Activated CD4-positive, alpha-beta memory T cell treated with anti-CD3 and anti-CD28 coated beads for 36 hours (primary cell): ENCODE measurements around the gene BTRC. TPM values are rescaled to one million over a fixed set of nuclear protein-coding genes. Genes with fewer than 3 reads are reported as not detected.
A peak's percentile ranks its signal among the peaks of the same experiment; 100 is the strongest.
"Not testable (repeated sequence)": the region's sequence is repeated elsewhere in the genome, so short reads cannot be mapped to it uniquely, and the experiment has no call there.

Source experiments
- CTCF ChIA-PET: fragments of 350-600 bp; sonication (Branson Sonifier 250); formaldehyde crosslinking; loops from one replicate; lab custom pipeline; 2021; ENCODE audit warnings: antibody characterized with exemption, inconsistent platforms; lab: Charles Lee
- POLR2A ChIA-PET: fragments of 350-600 bp; sonication (Branson Sonifier 250); formaldehyde crosslinking; loops from one replicate; lab custom pipeline; 2021; ENCODE audit warnings: antibody characterized with exemption; lab: Charles Lee
- DNase-seq: peaks from one replicate; pipeline ENCODE4 v3.0.0-alpha.2; 2020
- H3K27ac Mint-ChIP-seq: one replicate; pipeline ENCODE4 v1.8.0; 2021; ENCODE audit warnings: mixed read lengths
- H3K27me3 Mint-ChIP-seq: one replicate; pipeline ENCODE4 v1.8.0; 2021; ENCODE audit warnings: mixed read lengths
- H3K36me3 Mint-ChIP-seq: one replicate; pipeline ENCODE4 v1.8.0; 2021; ENCODE audit warnings: mixed read lengths
- H3K4me1 Mint-ChIP-seq: one replicate; pipeline ENCODE4 v1.8.0; 2021; ENCODE audit warnings: low read depth, mixed read lengths
- H3K4me3 Mint-ChIP-seq: one replicate; pipeline ENCODE4 v1.8.0; 2021; ENCODE audit warnings: mild to moderate bottlenecking, mixed read lengths
- H3K9me3 Mint-ChIP-seq: one replicate; pipeline ENCODE4 v1.8.0; 2021; ENCODE audit warnings: mixed read lengths
- intact Hi-C: fragments of 100-400 bp; cut with micrococcal nuclease; formaldehyde crosslinking; loops from one replicate; pipeline ENCODE4 v1.15.1; 2023
- total RNA-seq, 2 experiments: library from RNA; stranded (reverse); gene quantifications; one replicate each; pipeline ENCODE4 v1.2.3, GENCODE V29; 2021

Gene BTRC
- total RNA-seq, 2 experiments from 2014 or later = 18.2 to 18.6 TPM

DNA sequence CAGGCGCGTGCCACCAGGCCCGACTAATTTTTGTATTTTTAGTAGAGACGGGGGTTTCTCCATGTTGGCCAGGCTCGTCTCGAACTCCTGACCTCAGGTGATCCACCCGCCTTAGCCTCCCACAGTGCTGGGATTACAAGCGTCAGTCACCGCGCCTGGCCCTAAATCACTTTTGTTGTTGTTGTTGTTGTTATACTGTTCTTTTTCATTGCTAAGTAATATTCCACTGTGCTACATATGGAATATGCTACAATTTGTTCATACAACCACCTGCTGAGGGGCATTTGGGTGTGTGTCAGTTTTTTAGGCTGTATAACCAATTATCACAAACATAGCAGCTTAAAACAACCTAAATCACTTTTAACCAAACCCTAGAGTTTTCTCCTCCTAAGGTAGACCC lies 1.1 kb upstream of the BTRC start:
- not testable (repeated sequence) for H3K36me3 Mint-ChIP-seq, DNase-seq, H3K9me3 Mint-ChIP-seq, H3K27me3 Mint-ChIP-seq, H3K27ac Mint-ChIP-seq, H3K4me3 Mint-ChIP-seq
- ChIA-PET POLR2A (interaction anchor here (0.5 kb wide), 1 partner anchor 10 kb away, joined by 4 read pairs; no protein-coding TSS in a partner anchor), CTCF (interaction anchor here (1.1 to 1.8 kb wide), 4 partner anchors 15 to 217 kb away, joined by 3 to 7 read pairs (median 4); no protein-coding TSS in a partner anchor)
- peaks cover 25% of the 10 kb centered on the region for H3K4me1 Mint-ChIP-seq
- intact Hi-C loops = loop anchor here (2.0 to 10.0 kb wide), 3 partner anchors 288 to 704 kb away; partner anchors contain the start of genes ARMH3, KAZALD1 and OGA

GRCh38 chr10:101354328-101355071 lies 535 bp downstream of the BTRC start:
- no peaks in the 10 kb centered on the region for H3K9me3 Mint-ChIP-seq
- DNase-seq = peak; percentile 61
- H3K4me3 Mint-ChIP-seq = peak overlapping the region; percentile 95
- POLR2A ChIA-PET = interaction anchor here (2.1 kb wide), 1 partner anchor 13 kb away, joined by 6 read pairs; no protein-coding TSS in a partner anchor
- H3K27ac Mint-ChIP-seq = peak overlapping the region; percentile 92
- H3K36me3 Mint-ChIP-seq = peaks cover 7% of the 10 kb centered on the region
- intact Hi-C loops = loop anchor here (1.0 to 10.0 kb wide), 4 partner anchors 13 to 703 kb away; partner anchors contain the start of genes ARMH3 and KAZALD1
- peaks cover 8% of the 10 kb centered on the region for H3K27me3 Mint-ChIP-seq
- CTCF ChIA-PET = interaction anchor here (0.6 to 2.4 kb wide), 11 partner anchors 9 to 627 kb away, joined by 3 to 10 read pairs (median 4); partner anchors contain the start of gene NPM3
- peaks cover 31% of the 10 kb centered on the region for H3K4me1 Mint-ChIP-seq

GRCh38 chr10:101355072-101355706 lies 1.2 kb downstream of the BTRC start:
- Mint-ChIP-seq H3K4me3 (peak overlapping the region; percentile 95), H3K9me3 (no peaks in the 10 kb centered on the region), H3K4me1 (peaks cover 31% of the 10 kb centered on the region), H3K36me3 (peaks cover 7% of the 10 kb centered on the region), H3K27ac (peak overlapping the region; percentile 92), H3K27me3 (peaks cover 7% of the 10 kb centered on the region)
- intact Hi-C loops = loop anchor here (10.0 kb wide), 1 partner anchor 290 kb away; the partner anchor contains the start of gene KAZALD1
- no peak for DNase-seq
- CTCF ChIA-PET = interaction anchor here (1.0 to 2.4 kb wide), 6 partner anchors 8 to 337 kb away, joined by 3 to 10 read pairs (median 4); no protein-coding TSS in a partner anchor
- POLR2A ChIA-PET = interaction anchor here (2.1 kb wide), 1 partner anchor 12 kb away, joined by 6 read pairs; no protein-coding TSS in a partner anchor

DNA sequence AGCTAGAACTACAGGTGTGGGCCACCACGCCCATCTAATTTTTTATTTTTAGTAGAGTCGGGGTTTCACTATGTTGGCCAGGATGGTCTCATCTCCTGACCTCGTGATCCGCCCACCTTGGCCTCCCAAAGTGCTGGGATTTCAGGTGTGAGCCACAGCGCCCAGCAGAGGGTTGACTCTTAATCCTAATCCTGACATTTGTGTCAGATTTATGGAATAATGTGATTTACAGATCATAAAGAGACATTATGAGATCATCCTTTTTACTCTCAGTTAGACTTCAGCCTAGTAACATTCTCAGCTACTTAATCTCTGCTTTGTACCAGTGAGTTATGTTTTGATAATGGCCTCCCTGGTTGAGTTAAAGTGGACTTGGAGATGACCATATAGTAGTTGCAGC lies 2.2 kb downstream of the BTRC start:
- CTCF ChIA-PET = interaction anchor here (1.5 kb wide), 1 partner anchor 24 kb away, joined by 4 read pairs; no protein-coding TSS in a partner anchor
- POLR2A ChIA-PET = interaction anchor here (2.1 kb wide), 1 partner anchor 11 kb away, joined by 6 read pairs; no protein-coding TSS in a partner anchor
- no peak for DNase-seq
- H3K27me3 Mint-ChIP-seq = peaks cover 2% of the 10 kb centered on the region
- no peak overlapping the region for H3K4me3 Mint-ChIP-seq
- peaks cover 31% of the 10 kb centered on the region for H3K4me1 Mint-ChIP-seq
- intact Hi-C loops = loop anchor here (10.0 kb wide), 1 partner anchor 291 kb away; the partner anchor contains the start of gene KAZALD1
- H3K27ac Mint-ChIP-seq = no peak overlapping the region
- H3K36me3 Mint-ChIP-seq = peaks cover 7% of the 10 kb centered on the region
- H3K9me3 Mint-ChIP-seq = no peaks in the 10 kb centered on the region

DNA sequence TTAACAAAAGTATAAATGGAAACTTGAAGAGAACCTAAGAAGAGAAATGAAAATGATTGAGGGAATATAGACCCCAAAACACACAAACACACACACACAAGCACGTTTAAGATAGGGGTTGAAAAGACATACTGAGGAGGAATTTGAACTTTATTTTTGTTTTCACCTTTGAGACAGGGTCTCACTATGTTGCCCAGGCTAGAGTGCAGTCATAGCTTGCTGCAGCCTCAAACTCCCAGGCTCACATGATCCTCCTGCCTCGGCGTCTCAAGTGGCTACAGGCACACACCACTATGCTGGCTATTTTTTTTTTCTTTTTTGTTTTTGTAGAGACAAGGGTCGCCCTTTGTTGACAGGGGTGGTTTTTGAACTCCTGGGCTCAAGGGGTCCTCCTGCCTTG lies 4.0 kb downstream of the BTRC start:
- ChIA-PET POLR2A (no interaction called here), CTCF (no interaction called here)
- Mint-ChIP-seq H3K36me3 (peaks cover 9% of the 10 kb centered on the region), H3K4me3 (no peak overlapping the region), H3K4me1 (peaks cover 31% of the 10 kb centered on the region), H3K9me3 (no peaks in the 10 kb centered on the region), H3K27me3 (peaks cover 2% of the 10 kb centered on the region), H3K27ac (no peak overlapping the region)
- no peak for DNase-seq
- intact Hi-C loops = loop anchor here (10.0 kb wide), 1 partner anchor 293 kb away; the partner anchor contains the start of gene KAZALD1

DNA sequence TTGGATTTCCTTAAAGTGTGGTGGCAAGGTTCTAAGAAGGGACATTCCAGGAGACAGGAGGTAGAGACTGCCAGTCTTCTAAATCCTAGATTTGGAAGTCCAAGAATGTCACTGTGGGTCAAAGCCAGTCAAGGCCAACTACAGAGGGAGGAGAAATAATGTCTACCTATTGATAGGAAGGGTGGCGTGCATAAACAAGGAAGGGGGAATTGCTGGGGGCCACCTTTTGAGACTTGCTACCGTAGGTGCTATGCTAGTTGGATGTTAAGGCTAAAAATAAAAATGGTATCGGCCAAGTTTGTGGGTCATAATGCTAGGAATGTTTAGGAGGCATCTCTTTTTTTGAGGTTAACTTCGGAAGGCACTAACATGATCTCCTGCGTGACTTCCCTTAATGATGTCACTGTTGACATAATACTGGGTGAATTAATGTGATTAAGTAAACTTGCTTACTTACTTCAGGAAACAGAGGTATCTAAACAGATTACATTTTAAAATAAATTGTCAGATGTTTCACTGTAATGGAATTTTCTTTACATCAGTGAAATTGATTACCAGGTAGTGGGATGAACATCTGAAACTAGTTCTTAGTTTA lies 4.8 kb downstream of the BTRC start:
- peaks cover 26% of the 10 kb centered on the region for H3K4me1 Mint-ChIP-seq
- DNase-seq = no peak
- no peak overlapping the region for H3K4me3 Mint-ChIP-seq
- no peak overlapping the region for H3K27ac Mint-ChIP-seq
- ChIA-PET CTCF (no interaction called here), POLR2A (no interaction called here)
- intact Hi-C loops = loop anchor here (10.0 kb wide), 1 partner anchor 294 kb away; the partner anchor contains the start of gene KAZALD1
- peaks cover under 1% of the 10 kb centered on the region for H3K27me3 Mint-ChIP-seq
- H3K36me3 Mint-ChIP-seq = peaks cover 7% of the 10 kb centered on the region
- no peaks in the 10 kb centered on the region for H3K9me3 Mint-ChIP-seq

DNA sequence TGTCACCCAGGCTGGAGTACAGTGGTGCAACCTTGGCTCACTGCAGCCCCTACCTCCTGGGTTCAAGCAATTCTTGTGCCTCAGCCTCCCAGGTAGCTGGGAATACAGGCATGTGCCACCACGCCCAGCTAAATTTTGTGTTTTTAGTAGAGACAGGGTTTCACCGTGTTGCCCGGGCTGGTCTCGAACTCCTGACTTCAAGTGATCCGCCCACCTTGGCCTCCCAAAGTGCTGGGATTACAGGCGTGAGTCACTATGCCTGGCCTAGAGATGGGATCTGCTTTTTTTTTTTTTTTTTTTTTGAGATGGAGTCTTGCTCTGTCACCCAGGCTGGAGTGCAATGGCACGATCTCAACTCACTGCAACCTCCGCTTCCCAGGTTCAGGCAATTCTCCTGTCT lies 6.1 kb downstream of the BTRC start:
- H3K36me3 Mint-ChIP-seq, H3K27ac Mint-ChIP-seq, DNase-seq, POLR2A ChIA-PET, intact Hi-C loops, H3K27me3 Mint-ChIP-seq, H3K9me3 Mint-ChIP-seq, H3K4me3 Mint-ChIP-seq, CTCF ChIA-PET: not testable (repeated sequence)
- H3K4me1 Mint-ChIP-seq = peaks cover 19% of the 10 kb centered on the region

- POLR2A ChIA-PET, intact Hi-C loops, H3K27ac Mint-ChIP-seq, H3K27me3 Mint-ChIP-seq, H3K36me3 Mint-ChIP-seq, H3K4me3 Mint-ChIP-seq, CTCF ChIA-PET, DNase-seq, H3K9me3 Mint-ChIP-seq: not testable (repeated sequence)
- H3K4me1 Mint-ChIP-seq = peaks cover 13% of the 10 kb centered on the region
These were observed 6.9 kb downstream of the BTRC start for GRCh38 chr10:101360841-101361240.

DNA sequence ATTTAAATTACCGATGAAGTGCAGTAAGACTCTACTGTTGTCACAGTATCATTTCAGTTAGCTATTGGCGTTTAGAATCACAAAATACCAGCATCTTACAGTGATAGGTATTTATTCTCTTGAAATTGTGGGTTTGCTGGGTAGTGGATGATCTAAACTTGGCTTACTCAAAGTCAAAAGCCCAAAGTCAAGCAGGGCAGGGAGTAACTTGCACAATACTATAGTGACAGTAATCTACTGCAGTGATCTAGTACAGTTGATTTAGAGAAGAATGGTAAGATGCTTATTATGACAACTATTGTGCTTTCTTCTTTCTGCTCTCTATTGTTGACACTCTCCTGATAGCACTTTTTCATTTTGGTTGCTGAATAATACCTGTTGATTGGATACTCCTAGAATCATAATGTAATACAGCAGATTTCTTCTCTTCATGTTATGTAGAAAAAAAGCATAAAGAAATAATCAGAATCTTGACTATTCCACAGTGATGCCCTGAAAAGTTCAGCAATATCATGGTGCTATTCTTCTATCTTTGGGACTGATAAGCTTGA lies 10.0 kb downstream of the BTRC start:
- no peaks in the 10 kb centered on the region for H3K27me3 Mint-ChIP-seq
- peaks cover 6% of the 10 kb centered on the region for H3K36me3 Mint-ChIP-seq
- intact Hi-C loops = no loop called here
- no peak for DNase-seq
- ChIA-PET CTCF (interaction anchor here (0.7 to 1.4 kb wide), 3 partner anchors 9 to 80 kb away, joined by 3 to 5 read pairs (median 3); no protein-coding TSS in a partner anchor), POLR2A (no interaction called here)
- H3K27ac Mint-ChIP-seq = no peak overlapping the region
- no peaks in the 10 kb centered on the region for H3K9me3 Mint-ChIP-seq
- no peak overlapping the region for H3K4me3 Mint-ChIP-seq
- peaks cover 16% of the 10 kb centered on the region for H3K4me1 Mint-ChIP-seq

DNA sequence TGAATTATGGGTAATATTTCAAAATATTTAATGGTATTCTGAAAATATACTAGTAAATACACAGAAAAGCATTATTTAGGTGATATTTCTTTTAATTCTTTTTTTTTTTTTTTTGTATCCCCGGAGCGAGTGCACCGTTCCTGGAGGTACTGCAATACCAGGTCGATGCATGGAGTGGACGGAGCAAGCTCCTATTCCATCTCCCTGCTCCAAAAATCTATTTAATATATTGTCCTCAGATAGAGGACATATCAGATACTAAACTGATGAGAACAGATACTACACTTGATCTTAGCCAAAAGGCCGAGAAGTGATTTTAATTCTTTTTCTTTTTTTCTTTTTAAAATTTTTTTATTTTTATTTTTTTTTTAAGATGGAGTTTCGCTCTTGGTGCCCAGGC lies 10.8 kb downstream of the BTRC start:
- H3K36me3 Mint-ChIP-seq = peaks cover 6% of the 10 kb centered on the region
- ChIA-PET POLR2A (no interaction called here), CTCF (interaction anchor here (0.7 to 0.8 kb wide), 2 partner anchors 77 to 120 kb away, joined by 3 read pairs; no protein-coding TSS in a partner anchor)
- no peaks in the 10 kb centered on the region for H3K9me3 Mint-ChIP-seq
- H3K27ac Mint-ChIP-seq = no peak overlapping the region
- peaks cover 15% of the 10 kb centered on the region for H3K4me1 Mint-ChIP-seq
- no peaks in the 10 kb centered on the region for H3K27me3 Mint-ChIP-seq
- H3K4me3 Mint-ChIP-seq = no peak overlapping the region
- intact Hi-C loops = no loop called here
- no peak for DNase-seq
